HG03571 (cell line): ENCODE results near the gene TXNL4A.
"Not testable (repeated sequence)": the region's sequence is repeated elsewhere in the genome, so short reads cannot be mapped to it uniquely, and the experiment has no call there.

ENCODE experiments used
- ATAC-seq: cut with Tn5 transposase; IDR thresholded peaks from one replicate; pipeline ENCODE4 v1.9.1; 2021; ENCODE audit not compliant: unreplicated experiment

The TXNL4A gene

GRCh38 chr18:79999701-80000100 is 11.3 kb upstream of the TXNL4A start:
- not testable (repeated sequence) for ATAC-seq

- ATAC-seq, result no peak
These were observed 3.1 kb upstream of the TXNL4A start for GRCh38 chr18:79991494-79991893.

- ATAC-seq, result no peak
These were observed 783 bp upstream of the TXNL4A start for GRCh38 chr18:79989195-79989497.

GRCh38 chr18:79988071-79988450 is 302 bp downstream of the TXNL4A start:
- ATAC-seq, result peak; percentile 59

- ATAC-seq, result no peak
These were observed 797 bp downstream of the TXNL4A start for GRCh38 chr18:79987566-79987965.

- no peak for ATAC-seq
These were observed 1.6 kb downstream of the TXNL4A start for GRCh38 chr18:79986726-79987125.

GRCh38 chr18:79985172-79985571 is 3.2 kb downstream of the TXNL4A start:
- ATAC-seq, result no peak

GRCh38 chr18:79983793-79984192 is 4.6 kb downstream of the TXNL4A start:
- ATAC-seq, result no peak

GRCh38 chr18:79983253-79983652 is 5.1 kb downstream of the TXNL4A start:
- ATAC-seq, result no peak

GRCh38 chr18:79982736-79983135 is 5.6 kb downstream of the TXNL4A start:
- ATAC-seq, result no peak

- ATAC-seq, result no peak
These were observed 7.8 kb downstream of the TXNL4A start for GRCh38 chr18:79980585-79980984.

GRCh38 chr18:79979843-79980242 is 8.5 kb downstream of the TXNL4A start:
- no peak for ATAC-seq

- no peak for ATAC-seq
These were observed 12.2 kb downstream of the TXNL4A start for GRCh38 chr18:79975985-79976680.

GRCh38 chr18:79975043-79975442 is 13.3 kb downstream of the TXNL4A start:
- ATAC-seq, result no peak

GRCh38 chr18:79974025-79974654 is 14.2 kb downstream of the TXNL4A start:
- ATAC-seq, result no peak

GRCh38 chr18:79973517-79973916 is 14.8 kb downstream of the TXNL4A start:
- ATAC-seq, result no peak

GRCh38 chr18:79972720-79973119 is 15.6 kb downstream of the TXNL4A start:
- no peak for ATAC-seq

GRCh38 chr18:79971986-79972385 is 16.4 kb downstream of the TXNL4A start:
- ATAC-seq, result no peak

GRCh38 chr18:79971211-79971952 is 17.0 kb downstream of the TXNL4A start:
- no peak for ATAC-seq

GRCh38 chr18:79970419-79971133 is 17.8 kb downstream of the TXNL4A start:
- no peak for ATAC-seq

GRCh38 chr18:79965119-79965902 is 23.1 kb downstream of the TXNL4A start:
- no peak for ATAC-seq
